DMS53 treated with DMSO at 0.1 percent for 48 hours (cell line): ENCODE measurements around the gene CCDC171.
"Not testable (repeated sequence)": the region's sequence is repeated elsewhere in the genome, so short reads cannot be mapped to it uniquely, and the experiment has no call there.

ENCODE experiments used
- DNase-seq: peaks from one replicate; lab custom pipeline; 2025; ENCODE audit not compliant: unreplicated experiment; lab: John Stamatoyannopoulos, UW

The CCDC171 gene

GRCh38 chr9:15693701-15694100 lies 140.9 kb downstream of the CCDC171 start:
- DNase-seq = no peak

GRCh38 chr9:15696979-15697378 lies 144.1 kb downstream of the CCDC171 start:
- DNase-seq = no peak

GRCh38 chr9:15697446-15697851 lies 144.6 kb downstream of the CCDC171 start:
- DNase-seq = no peak

- not testable (repeated sequence) for DNase-seq
Observed at GRCh38 chr9:15699876-15700559, 147.2 kb downstream of the CCDC171 start.

GRCh38 chr9:15707000-15707399 lies 154.2 kb downstream of the CCDC171 start:
- no peak for DNase-seq

GRCh38 chr9:15711531-15711930 lies 158.7 kb downstream of the CCDC171 start:
- no peak for DNase-seq

DNA sequence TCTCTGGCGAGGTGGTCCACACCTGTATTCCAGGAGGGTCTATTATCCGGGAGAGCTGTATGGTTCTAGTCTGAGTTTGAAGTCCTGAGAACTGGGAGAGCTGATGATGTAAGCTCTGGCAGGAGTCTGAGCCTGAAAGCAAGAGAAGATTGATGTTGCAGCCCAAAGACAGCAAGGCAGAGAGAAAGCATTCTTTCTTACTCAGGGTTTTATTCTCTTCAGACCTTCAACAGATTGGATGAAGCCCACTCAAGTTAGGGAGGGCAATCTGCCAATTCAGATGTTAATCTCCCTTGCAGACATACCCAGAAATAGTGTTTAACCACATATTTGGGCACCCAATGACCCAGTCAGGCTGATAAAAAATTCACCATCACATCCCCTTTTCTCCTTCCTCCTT lies 159.1 kb downstream of the CCDC171 start:
- no peak for DNase-seq

DNA sequence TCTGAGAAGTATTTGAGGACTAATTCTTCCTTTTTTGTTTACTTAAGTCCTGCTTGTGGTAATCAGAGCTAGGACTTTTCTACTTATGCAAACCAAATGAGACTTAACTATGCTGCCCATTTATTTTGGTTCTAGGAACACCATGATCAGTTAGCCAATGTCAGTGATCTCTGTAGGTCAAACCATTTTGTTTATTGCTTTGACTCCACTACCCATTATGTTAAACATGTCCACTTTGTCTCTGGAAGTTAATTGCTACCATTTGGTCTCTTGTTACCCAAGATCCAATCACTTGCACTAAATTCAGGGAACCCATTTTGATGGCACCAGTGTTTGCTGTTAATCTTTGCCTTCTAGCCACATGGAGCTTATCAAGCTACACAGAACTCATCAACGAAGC lies 161.9 kb downstream of the CCDC171 start:
- no peak for DNase-seq

- DNase-seq = no peak
Observed at GRCh38 chr9:15717290-15717967, 164.6 kb downstream of the CCDC171 start.

GRCh38 chr9:15718423-15718822 lies 165.6 kb downstream of the CCDC171 start:
- no peak for DNase-seq

GRCh38 chr9:15720861-15721260 lies 168.0 kb downstream of the CCDC171 start:
- no peak for DNase-seq

GRCh38 chr9:15722888-15723287 lies 170.0 kb downstream of the CCDC171 start:
- no peak for DNase-seq

DNA sequence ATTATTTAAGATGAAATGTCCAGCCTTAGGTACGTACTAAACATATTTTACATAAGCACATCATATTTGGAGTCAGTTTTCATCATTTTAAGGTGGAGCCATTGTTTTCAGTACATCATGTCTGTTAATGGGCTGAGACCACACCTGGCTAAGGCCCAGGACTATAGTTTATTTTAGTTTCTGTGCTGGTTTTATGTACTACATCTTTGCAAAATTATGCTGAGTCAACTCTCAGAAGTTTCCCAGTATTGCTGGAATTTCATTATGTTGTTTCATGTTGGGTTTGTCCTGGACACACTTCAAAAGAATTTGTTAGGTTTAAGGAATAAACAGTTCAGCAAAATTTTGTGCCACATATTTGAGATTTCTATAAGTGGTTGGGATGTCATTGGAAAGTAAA lies 171.2 kb downstream of the CCDC171 start:
- no peak for DNase-seq

- no peak for DNase-seq
Observed at GRCh38 chr9:15724612-15725011, 171.8 kb downstream of the CCDC171 start.

GRCh38 chr9:15725953-15726352 lies 173.1 kb downstream of the CCDC171 start:
- no peak for DNase-seq

DNA sequence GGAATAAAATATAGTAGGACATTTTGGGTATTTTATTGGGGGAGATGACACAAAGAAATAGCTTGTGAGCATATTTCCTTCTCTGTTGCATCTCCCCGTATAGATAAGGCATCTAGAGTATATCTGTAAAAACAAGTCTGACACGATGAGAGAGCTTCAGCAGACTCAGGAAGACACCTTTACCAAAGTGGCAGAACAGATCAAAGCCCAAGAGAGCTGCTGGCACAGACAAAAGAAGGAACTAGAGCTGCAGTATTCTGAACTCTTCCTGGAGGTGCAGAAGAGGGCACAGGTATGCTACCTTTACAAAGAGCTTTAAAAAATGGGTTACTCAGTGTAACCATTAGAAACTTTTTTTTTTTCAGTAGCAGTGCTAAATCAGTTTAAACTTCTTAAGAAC lies 176.7 kb downstream of the CCDC171 start:
- DNase-seq = no peak

GRCh38 chr9:15735083-15735857 lies 182.4 kb downstream of the CCDC171 start:
- DNase-seq = no peak

- no peak for DNase-seq
Observed at GRCh38 chr9:15736569-15736968, 183.7 kb downstream of the CCDC171 start.

DNA sequence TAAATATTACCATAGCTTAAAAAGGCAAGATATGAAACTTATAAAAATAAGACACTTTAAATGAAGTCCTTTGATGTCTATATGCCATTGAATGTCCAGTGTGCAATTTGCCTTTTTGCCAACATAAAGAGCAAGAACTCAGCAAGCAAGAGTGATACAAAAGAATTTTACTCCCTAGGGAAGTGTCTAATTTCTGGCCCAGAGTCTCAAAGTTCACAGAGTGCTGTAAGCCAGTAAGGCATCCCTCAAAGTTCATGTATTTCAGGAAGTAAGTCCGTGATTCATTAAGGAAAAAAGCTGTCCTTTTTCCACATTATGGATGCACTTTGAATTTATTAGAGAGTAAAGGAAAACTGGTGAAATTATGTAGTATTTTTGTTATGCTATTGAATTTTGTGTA lies 185.2 kb downstream of the CCDC171 start:
- no peak for DNase-seq

DNA sequence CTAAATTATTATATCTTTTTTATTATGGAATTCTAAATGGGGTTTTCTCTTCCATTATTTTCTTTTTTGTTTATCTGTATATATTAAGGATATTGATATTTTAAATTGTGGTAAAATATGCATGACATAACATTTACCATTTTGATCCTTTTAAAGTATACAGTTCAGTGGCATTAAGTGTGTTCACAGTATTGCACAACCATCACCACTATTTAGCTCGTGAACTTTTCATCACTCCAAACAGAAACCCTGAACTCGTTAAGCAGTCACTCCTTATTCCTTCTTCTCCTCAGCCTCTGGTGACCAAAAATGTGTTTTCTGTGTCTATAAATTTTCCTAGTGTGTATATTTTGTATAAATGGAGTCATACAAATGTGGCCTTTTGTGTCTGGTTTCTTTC lies 188.2 kb downstream of the CCDC171 start:
- no peak for DNase-seq

DNA sequence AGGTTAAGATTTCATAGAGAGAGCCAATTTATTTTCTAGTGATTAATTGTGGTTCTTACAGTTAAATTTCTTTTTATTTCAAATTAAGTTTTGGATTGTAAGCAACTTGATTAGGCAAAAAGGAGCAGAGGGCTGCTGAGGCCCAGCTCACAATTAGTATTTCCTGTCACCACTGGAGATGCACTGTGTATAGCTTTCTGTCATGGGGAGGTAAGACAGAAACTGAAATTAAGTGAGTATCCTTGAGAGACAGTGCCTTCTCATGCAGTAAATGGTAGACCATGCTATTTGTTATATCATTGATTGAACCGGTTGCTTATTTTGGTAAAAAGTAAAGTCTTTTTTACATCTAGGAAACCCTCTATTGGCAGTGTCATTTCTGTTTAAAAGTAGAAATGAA lies 190.7 kb downstream of the CCDC171 start:
- DNase-seq = no peak

- DNase-seq = no peak
Observed at GRCh38 chr9:15744196-15744595, 191.4 kb downstream of the CCDC171 start.
